KG1 (cell line): ENCODE results near the gene COMTD1.

Experiments
- DNase-seq: peaks from one replicate; lab custom pipeline; 2025; lab: John Stamatoyannopoulos, UW

COMTD1 gene

DNA sequence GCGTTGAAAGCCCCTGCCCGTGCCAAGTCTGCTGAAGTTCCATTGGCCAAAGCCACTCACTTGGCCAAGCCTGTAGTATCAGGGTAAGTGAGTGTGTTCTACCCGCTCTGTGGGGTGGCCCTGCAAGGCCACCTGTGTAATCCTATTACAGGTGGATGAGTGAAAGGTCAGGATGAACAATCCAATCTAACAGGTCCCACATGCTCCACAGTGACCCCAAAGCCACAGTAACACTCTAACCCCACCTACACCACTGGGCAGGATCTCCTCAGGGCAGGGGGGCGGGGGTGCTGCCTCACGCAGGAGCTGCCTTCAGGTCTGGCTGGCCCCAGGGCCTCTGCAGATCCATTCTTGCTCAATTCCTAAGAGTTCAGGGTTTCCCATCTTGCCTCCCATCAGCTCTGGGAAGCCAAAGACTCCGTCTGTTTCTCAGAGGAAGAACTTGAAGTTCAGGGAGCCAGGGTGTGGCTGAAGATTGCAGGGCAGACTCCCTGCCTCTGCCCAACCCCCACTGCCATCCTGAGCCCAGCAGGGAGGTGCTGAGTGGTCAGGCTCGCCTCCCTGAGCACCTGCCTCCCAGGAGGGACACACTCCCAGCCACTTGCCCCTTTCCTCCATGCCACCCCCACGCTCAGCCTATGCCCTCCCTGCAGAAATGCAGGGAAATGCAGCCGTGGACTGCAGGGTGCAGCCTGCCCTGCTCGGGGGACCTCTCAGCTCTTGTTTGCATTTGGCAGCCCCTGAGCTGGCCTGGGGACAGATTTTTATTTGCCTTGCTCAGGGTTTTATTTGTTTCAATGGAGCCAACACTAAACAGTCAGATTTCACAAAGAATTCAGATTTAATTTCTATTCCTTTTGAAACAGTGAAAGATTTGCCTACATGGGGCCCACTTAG lies 9.8 kb upstream of the COMTD1 start:
- DNase-seq: no peak

- no peak for DNase-seq
Measured at GRCh38 chr10:75244487-75245353, 9.0 kb upstream of the COMTD1 start.

DNA sequence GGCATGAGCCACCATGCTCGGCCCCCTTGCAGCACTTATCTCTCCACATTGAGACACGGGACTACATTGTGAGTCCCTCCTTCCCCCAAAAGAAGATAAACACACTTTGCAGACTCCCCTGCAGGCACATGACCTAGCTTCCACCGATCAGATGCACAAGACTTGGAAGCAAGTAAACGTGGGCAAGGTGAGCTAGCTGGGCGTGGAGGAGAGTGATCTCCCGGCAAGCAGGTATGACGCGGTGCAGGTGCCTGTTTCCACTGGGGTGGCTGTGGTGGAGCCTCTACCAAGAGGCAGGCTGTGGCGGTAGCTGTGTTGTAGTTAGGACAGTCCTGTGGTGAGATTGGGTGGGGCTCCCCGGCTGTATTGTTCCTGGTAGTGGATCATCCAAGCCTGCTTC lies 7.7 kb upstream of the COMTD1 start:
- no peak for DNase-seq

DNA sequence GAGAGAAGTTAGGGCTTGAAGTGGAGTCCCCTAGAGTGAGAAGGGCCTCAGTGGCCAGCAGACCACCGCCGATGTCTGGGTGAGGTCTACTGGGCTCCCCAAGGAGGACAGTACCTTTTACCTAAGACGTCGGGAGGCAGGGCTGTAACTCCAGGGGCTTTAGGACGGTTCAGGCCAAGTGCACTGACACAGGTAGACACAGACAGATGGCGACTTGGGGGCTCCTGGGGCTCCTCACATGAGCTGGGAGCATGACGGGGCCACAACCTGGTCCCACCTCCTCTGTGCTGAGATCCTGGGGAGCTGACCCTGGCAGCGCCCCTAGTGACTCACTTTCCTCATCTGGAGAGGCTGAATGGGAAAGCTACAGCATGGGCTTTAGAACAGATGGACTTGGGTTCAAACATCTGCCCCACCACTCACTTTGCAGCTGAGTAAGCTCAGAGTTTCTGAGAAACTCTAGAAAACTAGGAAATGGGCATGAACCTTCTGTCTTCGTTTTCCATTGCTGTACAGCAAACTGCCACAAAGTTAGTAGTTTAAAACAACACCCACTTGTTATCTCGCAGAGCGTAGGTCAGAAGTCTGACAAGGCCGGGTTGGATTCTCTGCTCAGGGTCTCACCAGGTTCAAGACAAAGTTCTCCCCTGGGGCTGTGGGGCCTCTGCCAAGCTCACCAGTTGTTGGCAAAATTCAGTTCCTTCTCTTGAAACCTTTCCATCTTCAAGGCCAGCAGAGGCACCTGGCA lies 4.7 kb upstream of the COMTD1 start:
- DNase-seq: no peak

DNA sequence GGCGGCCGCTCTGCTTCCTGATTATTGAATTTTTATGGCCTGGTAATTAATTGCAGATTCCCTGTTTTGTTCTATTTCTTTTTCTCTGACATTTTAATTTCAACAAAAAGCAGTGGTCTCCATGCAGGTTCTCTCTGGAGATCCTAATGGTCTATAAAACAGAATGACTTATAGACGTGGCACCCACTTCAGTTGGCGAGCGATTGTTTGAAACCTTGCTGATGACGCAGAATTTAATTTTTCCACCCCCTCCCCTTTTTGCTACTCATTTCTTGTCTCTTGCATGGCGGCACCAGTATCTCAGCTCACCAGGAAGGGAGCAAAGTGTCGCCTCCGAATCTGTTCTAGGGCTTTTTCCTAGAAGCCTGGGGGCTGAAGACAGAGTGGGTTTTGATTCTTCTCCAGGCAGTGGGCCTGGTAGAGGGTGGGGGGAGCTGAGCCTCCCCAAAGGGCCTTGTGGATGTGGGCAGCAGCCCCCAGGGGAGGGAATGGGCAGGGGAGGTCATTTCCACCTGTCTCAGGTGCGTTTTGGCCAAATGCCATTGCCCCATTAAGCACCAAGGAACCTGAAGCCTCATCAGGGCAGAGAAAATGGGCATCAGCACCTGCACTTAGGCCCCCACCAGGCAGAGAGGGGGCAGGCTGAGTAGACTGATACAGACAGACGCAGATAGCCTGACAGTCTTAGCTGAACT lies 3.5 kb upstream of the COMTD1 start:
- no peak for DNase-seq

DNA sequence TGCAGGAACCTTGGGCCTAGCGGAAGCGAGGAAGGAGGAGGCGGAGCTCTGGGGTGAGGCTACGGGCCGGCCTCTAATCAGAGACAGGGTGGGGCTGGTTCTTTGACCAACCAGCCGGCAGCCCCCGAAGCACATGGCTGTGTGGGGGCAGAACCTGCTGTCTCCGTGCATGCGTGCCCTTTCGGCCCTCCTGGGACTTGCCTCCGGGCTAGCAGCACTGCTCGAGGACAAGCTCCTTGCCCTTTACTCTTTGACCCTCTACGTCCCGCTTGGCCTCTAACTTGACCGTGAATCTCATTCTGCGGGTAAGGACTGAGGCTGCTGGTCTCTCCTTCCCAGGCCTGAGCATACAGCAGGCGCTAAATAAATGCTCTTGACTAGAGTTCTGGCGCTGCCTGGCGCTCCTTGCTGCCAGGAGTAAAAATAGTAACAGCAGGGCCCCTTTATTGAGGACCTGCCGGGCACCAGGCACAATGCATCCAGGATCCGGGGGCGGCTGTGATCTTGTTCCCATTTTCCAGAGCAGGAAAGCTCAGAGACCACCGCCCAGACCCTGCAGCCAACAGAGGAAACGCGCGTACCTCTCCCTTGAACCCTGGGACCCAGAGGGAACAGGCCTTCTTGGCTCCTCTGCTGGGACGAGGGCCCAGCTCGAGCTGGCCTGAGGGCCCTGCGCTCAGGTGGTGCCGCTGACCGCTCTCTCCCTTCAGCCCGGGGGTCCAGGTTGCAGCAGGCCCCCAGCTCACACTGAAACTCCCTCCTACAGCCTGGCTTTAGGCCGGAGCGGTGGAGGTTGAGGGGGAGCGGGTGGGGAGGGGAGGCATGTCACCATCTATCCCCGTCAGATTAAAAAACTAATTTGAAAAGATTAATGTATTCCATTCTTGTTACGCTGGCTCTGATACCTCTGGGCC lies 2.7 kb upstream of the COMTD1 start:
- DNase-seq: no peak

GRCh38 chr10:75236178-75236825 lies 545 bp upstream of the COMTD1 start:
- DNase-seq: peak; percentile 64

DNA sequence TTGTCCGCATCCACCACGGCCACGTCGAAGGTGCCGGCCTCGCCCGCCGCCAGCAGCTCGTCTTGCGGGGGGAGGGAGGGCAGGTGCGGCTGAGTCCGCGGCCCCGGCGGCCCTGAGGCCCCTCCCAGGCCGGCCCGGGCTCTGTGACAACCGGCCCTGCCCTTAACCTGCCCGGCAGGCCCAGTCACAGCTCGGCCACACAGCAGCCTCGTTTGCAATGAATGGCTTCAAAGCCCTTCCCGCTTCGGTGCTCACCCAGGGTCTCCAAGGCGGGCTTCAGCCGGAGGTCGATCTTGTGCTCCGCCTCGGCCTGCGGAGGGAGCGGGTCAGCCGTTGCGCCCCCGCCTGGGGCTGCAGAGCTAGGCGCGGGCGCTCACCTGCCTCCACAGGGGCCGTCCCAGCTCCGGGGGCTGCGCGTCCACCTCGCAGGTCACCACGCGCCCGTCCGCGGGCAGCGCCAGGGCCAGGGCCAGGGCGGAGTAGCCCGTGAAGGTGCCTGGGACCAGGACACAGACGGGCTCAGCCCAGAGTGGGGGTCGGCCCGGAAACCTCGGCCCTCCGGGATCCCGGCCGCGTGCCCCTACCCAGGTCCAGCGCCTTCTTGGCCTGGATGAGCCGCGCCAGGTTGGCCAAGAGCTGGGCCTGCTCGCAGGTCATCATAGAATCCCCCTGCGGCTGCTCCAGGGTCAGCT lies 928 bp downstream of the COMTD1 start:
- no peak for DNase-seq

GRCh38 chr10:75234017-75234682 lies 1.6 kb downstream of the COMTD1 start:
- DNase-seq: no peak

- no peak for DNase-seq
Measured at GRCh38 chr10:75233444-75234016, 2.2 kb downstream of the COMTD1 start.

- no peak for DNase-seq
Measured at GRCh38 chr10:75231672-75232581, 3.8 kb downstream of the COMTD1 start.

DNA sequence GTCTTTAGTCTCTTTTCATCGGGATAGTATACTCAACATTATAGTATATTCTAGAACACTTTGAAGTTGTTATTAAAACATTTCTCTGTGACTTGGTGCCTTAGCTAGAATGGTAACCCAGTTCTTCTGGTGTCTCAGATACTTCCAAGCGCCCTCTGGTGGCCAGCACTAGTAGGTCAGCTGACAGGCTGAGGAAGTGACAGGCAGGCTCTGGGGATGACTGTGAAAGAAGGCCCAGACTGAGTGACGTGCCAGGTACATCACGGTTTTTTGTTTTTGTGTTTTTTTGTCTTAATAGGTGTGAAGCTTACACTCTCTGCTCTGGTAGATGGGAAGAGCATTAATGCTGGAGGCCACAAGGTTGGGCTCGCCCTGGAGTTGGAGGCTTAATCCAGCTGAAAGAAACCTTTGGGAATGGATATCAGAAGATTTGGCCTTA lies 5.1 kb downstream of the COMTD1 start:
- peak; percentile 73 for DNase-seq

DNA sequence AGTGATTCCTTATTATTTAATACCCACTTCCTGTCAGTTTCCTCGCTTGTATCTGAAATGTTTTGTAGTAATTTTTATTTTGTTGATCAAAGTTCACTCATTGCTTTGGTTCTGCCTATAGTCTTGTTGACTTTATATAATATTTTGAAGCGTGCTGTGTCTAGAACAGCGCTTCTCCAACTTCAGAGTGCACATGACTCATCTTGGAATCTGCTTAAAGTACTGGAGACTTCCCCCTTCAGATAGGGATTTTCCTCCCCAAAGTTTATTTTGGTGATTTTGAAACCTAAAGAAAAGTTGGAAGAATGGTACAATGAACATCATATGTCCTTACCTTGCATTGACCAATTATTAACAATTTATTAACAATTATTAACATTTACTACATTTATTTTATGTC lies 5.8 kb downstream of the COMTD1 start:
- DNase-seq: no peak

- DNase-seq: no peak
Measured at GRCh38 chr10:75228834-75229233, 6.9 kb downstream of the COMTD1 start.

DNA sequence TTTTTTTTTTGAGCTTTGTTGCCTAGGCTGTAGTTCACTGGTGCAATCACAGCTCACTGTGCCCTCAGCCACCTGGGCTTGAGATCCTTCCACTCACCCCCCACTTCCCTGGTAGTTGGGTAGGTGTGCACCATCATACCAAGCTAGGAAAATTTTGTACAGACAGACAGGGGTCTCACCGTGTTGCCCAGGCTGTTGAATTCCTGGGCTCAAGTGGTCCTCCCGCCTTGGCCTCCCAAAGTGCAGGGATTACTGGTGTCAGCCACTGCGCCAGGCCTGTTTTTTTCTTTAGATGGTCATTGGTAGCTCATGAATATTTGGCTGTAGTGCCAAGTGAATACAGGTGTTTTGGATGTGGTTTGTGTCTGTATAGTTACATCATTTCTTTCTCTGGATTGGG lies 7.5 kb downstream of the COMTD1 start:
- no peak for DNase-seq

- DNase-seq: no peak
Measured at GRCh38 chr10:75226656-75227055, 9.1 kb downstream of the COMTD1 start.

GRCh38 chr10:75226095-75226494 lies 9.7 kb downstream of the COMTD1 start:
- no peak for DNase-seq
